HCT116 (cell line): ENCODE measurements around the gene FRMD3. TPM values are rescaled to one million over a fixed set of nuclear protein-coding genes. Genes with fewer than 3 reads are reported as not detected.

Experiments used
- ATAC-seq: fragments of 200-7000 bp; cut with Tn5 transposase; 2 replicates; pipeline ENCODE4 v1.9.1; 2020; ENCODE audit warnings: mild to moderate bottlenecking, moderate library complexity
- BruUV-seq: library from RNA; stranded (reverse); fragments of 400-500 nt; replicated peaks from 2 replicates; lab custom pipeline; 2021; lab: Mats Ljungman, UMichigan
- CTCF ChIA-PET: fragments of 300-600 bp; sonication (Branson Sonifier 250); formaldehyde crosslinking; loops from one replicate; lab custom pipeline; 2021; ENCODE audit warnings: antibody characterized with exemption; lab: Charles Lee
- POLR2A ChIA-PET: fragments of 300-600, 350-600 bp; sonication (Branson Sonifier 250); formaldehyde crosslinking; loops from one replicate; lab custom pipeline; 2021; ENCODE audit warnings: antibody characterized with exemption; lab: Charles Lee
- RAD21 ChIA-PET, 2 experiments: fragments of 300-600 bp; sonication (Branson Sonifier 250); formaldehyde crosslinking; loops; one replicate each; lab custom pipeline; 2023; ENCODE audit warnings: low total read pairs in 2 of 2; ENCODE audit not compliant: uncharacterized antibody in 2 of 2, unreplicated experiment in 2 of 2, low non-redundant PET in 1 of 2; lab: Charles Lee
- DNase-seq: peaks from one replicate; pipeline ENCODE4 v3.0.0-alpha.2; 2010; ENCODE audit warnings: low read depth, low spot score
- H2AFZ ChIP-seq: fragments of 200-600 bp; shearing (Covaris generic), sonication (generic); 2 replicates; pipeline ENCODE4 v1.6.1; 2017; ENCODE audit warnings: low read depth, mixed run types, mixed read lengths, antibody characterized with exemption, low read length; ENCODE audit not compliant: poor library complexity, severe bottlenecking
- H3K27ac ChIP-seq: 2 replicates; pipeline ENCODE4 v1.5.1; 2012; ENCODE audit warnings: low read depth, low read length
- H3K27me3 ChIP-seq: fragments of 200-600 bp; sonication (generic); 2 replicates; pipeline ENCODE4 v1.6.1; 2016; ENCODE audit warnings: mixed run types, low read length, mixed read lengths; ENCODE audit not compliant: insufficient read depth
- H3K36me3 ChIP-seq, 2 experiments: fragments of 200-500 bp in 1 of 2; fragments of 200-600 bp in 1 of 2; sonication (Bioruptor generic) in 1 of 2; sonication (generic) in 1 of 2; 2 replicates each; pipeline versions ENCODE4 v1.5.1 to v1.6.1; 2014 to 2016; ENCODE audit warnings: low read length in 2 of 2, inconsistent platforms in 1 of 2, mixed read lengths in 1 of 2, mixed run types in 1 of 2; ENCODE audit not compliant: insufficient read depth in 2 of 2, control insufficient read depth in 1 of 2
- H3K4me1 ChIP-seq, 2 experiments: fragments of 200-600 bp in 1 of 2; sonication (generic) in 1 of 2; 2 replicates each; pipeline versions ENCODE4 v1.5.1 to v1.6.1; 2012 to 2017; ENCODE audit warnings: low read length in 2 of 2, inconsistent platforms in 1 of 2, mild to moderate bottlenecking in 1 of 2, mixed read lengths in 1 of 2, mixed run types in 1 of 2, moderate library complexity in 1 of 2; ENCODE audit not compliant: insufficient read depth in 2 of 2, control insufficient read depth in 1 of 2
- H3K4me2 ChIP-seq: fragments of 200-600 bp; sonication (generic); 2 replicates; pipeline ENCODE4 v1.6.1; 2017; ENCODE audit warnings: mixed run types, low read length, mixed read lengths
- H3K4me3 ChIP-seq, 2 experiments: fragments of 200-600 bp in 1 of 2; sonication (generic) in 1 of 2; replicated peaks in 1 of 2; 2 replicates each; pipeline ENCODE4 v1.5.1; 2011 to 2016; ENCODE audit warnings: low read length in 2 of 2, control low read depth in 1 of 2, low read depth in 1 of 2, mild to moderate bottlenecking in 1 of 2, mixed read lengths in 1 of 2, mixed run types in 1 of 2
- H3K79me2 ChIP-seq: fragments of 200-600 bp; sonication (generic); 2 replicates; pipeline ENCODE4 v1.6.1; 2017; ENCODE audit warnings: mild to moderate bottlenecking, mixed run types, low read length, moderate library complexity, mixed read lengths; ENCODE audit not compliant: insufficient read depth
- H3K9ac ChIP-seq: fragments of 200-600 bp; sonication (generic); 2 replicates; pipeline ENCODE4 v1.6.1; 2016; ENCODE audit warnings: low read length, mixed read lengths
- H3K9me2 ChIP-seq: fragments of 200-600 bp; sonication (generic), shearing (Covaris generic); 2 replicates; pipeline ENCODE4 v1.6.1; 2017; ENCODE audit warnings: mixed run types, mild to moderate bottlenecking, moderate library complexity; ENCODE audit not compliant: insufficient read depth
- H3K9me3 ChIP-seq, 2 experiments: fragments of 200-500 bp in 1 of 2; fragments of 200-600 bp in 1 of 2; sonication (Bioruptor generic) in 1 of 2; sonication (generic) in 1 of 2; 2 replicates each; pipeline ENCODE4 v1.6.1; 2014 to 2017; ENCODE audit warnings: low read length in 2 of 2, mixed read lengths in 2 of 2, inconsistent platforms in 1 of 2, low read depth in 1 of 2, mild to moderate bottlenecking in 1 of 2, mixed run types in 1 of 2, moderate library complexity in 1 of 2; ENCODE audit not compliant: control insufficient read depth in 1 of 2, insufficient read depth in 1 of 2
- H4K20me1 ChIP-seq: fragments of 200-600 bp; sonication (generic), shearing (Covaris generic); 2 replicates; pipeline ENCODE4 v1.6.1; 2017; ENCODE audit warnings: mixed run types, mild to moderate bottlenecking, moderate library complexity; ENCODE audit not compliant: insufficient read depth
- CBX3 ChIP-seq: IDR thresholded peaks from 2 replicates; pipeline ENCODE4 v1.6.1; 2012; ENCODE audit warnings: low read depth
- CEBPB ChIP-seq: IDR thresholded peaks from 2 replicates; pipeline ENCODE4 v1.6.1; 2012; ENCODE audit warnings: low read depth
- CTCF ChIP-seq, 3 experiments: fragments of 200-600 bp in 1 of 3; sonication (generic) in 1 of 3; IDR thresholded peaks in 2 of 3; conservative IDR thresholded peaks in 1 of 3; 2 replicates each; pipeline ENCODE4 v1.5.1; 2012 to 2017; ENCODE audit warnings: low read depth in 2 of 3, low read length in 2 of 3, antibody characterized with exemption in 1 of 3, borderline replicate concordance in 1 of 3, control low read depth in 1 of 3, mild to moderate bottlenecking in 1 of 3, mixed read lengths in 1 of 3, mixed run types in 1 of 3, moderate library complexity in 1 of 3; ENCODE audit not compliant: insufficient read depth in 1 of 3
- EZH2 ChIP-seq: fragments of 200-600 bp; sonication (generic); IDR thresholded peaks from 2 replicates; pipeline ENCODE4 v1.6.1; 2017; ENCODE audit warnings: antibody characterized with exemption, mixed run types
- EZH2phosphoT487 ChIP-seq: fragments of 200-600 bp; IDR thresholded peaks from 2 replicates; pipeline ENCODE4 v1.6.1; 2018; ENCODE audit warnings: antibody characterized with exemption, borderline replicate concordance
- JUND ChIP-seq: IDR thresholded peaks from 2 replicates; pipeline ENCODE4 v1.6.1; 2012
- POLR2A ChIP-seq: IDR thresholded peaks from 2 replicates; pipeline ENCODE4 v1.7.0; 2011; ENCODE audit warnings: borderline replicate concordance; ENCODE audit not compliant: insufficient read depth, insufficient read length; ENCODE audit errors: extremely low read depth
- POLR2AphosphoS5 ChIP-seq: IDR thresholded peaks from 2 replicates; pipeline ENCODE4 v1.6.1; 2011; ENCODE audit warnings: mild to moderate bottlenecking, low read depth, low read length, moderate library complexity
- RAD21 ChIP-seq: IDR thresholded peaks from 2 replicates; pipeline ENCODE4 v1.6.1; 2012; ENCODE audit warnings: low read depth, mild to moderate bottlenecking
- SIN3A ChIP-seq: IDR thresholded peaks from 2 replicates; pipeline ENCODE4 v1.6.1; 2012; ENCODE audit warnings: low read depth
- SP1 ChIP-seq: IDR thresholded peaks from 2 replicates; pipeline ENCODE4 v1.6.1; 2012; ENCODE audit warnings: low read depth
- SRF ChIP-seq: IDR thresholded peaks from 2 replicates; pipeline ENCODE4 v1.6.1; 2012; ENCODE audit warnings: low read depth
- TCF7L2 ChIP-seq: IDR thresholded peaks from 2 replicates; pipeline ENCODE4 v1.7.0; 2011; ENCODE audit warnings: borderline replicate concordance, inconsistent platforms; ENCODE audit not compliant: insufficient read depth, insufficient read length; ENCODE audit errors: extremely low read depth
- YY1 ChIP-seq: IDR thresholded peaks from 2 replicates; pipeline ENCODE4 v1.6.1; 2011; ENCODE audit warnings: low read length, low read depth, moderate library complexity, mild to moderate bottlenecking; ENCODE audit not compliant: insufficient replicate concordance; ENCODE audit errors: extremely low read depth
- ZBTB33 ChIP-seq: IDR thresholded peaks from 2 replicates; pipeline ENCODE4 v1.6.1; 2011; ENCODE audit warnings: mild to moderate bottlenecking, low read length, moderate library complexity; ENCODE audit not compliant: insufficient replicate concordance; ENCODE audit errors: extremely low read depth
- ZFX ChIP-seq: fragments of 450-650 bp; IDR thresholded peaks from 2 replicates; pipeline ENCODE4 v1.6.1; 2017
- ZNF274 ChIP-seq: fragments of 200-500 bp; sonication (Bioruptor generic); IDR thresholded peaks from 2 replicates; pipeline ENCODE4 v1.6.1; 2014; ENCODE audit warnings: mild to moderate bottlenecking, low read depth, low read length, inconsistent platforms
- intact Hi-C: fragments of 100-400 bp; cut with micrococcal nuclease; formaldehyde crosslinking; loops from 2 replicates; pipeline ENCODE4 v1.10.0; 2022
- total RNA-seq: library from RNA; stranded (reverse); gene quantifications from one replicate; pipeline ENCODE4 v1.2.1, GENCODE V29; 2021; ENCODE audit not compliant: unreplicated experiment
- TF ChIP-seq, protein P1 (sequence below): IDR thresholded peaks from 2 replicates; pipeline ENCODE4 v1.6.1; 2012
- TF ChIP-seq, protein P2 (sequence below): IDR thresholded peaks from 2 replicates; pipeline ENCODE4 v1.6.1; 2012

FRMD3 gene
- total RNA-seq, 1 experiment from 2014 or later = 0.89 TPM

- no peak overlapping the region for H3K27ac ChIP-seq
- ChIA-PET CTCF (no interaction called here), POLR2A (no interaction called here)
Observed at GRCh38 chr9:83444110-83444509, 94.1 kb downstream of the FRMD3 start.

More at GRCh38 chr9:83444110-83444509, 94.1 kb downstream of the FRMD3 start:
- Histone ChIP-seq H3K79me2 (no peaks in the 10 kb centered on the region), H3K9me2 (no peaks in the 10 kb centered on the region), H3K27me3 (no peaks in the 10 kb centered on the region), H3K4me3 (no peak overlapping the region), H3K9ac (no peak overlapping the region), H3K9me3 (no peaks in the 10 kb centered on the region), H4K20me1 (no peaks in the 10 kb centered on the region)
- BruUV-seq = no TSS peak
- ATAC-seq = no peak
- DNase-seq = no peak
- no peak for TF ChIP-seq SP1
- TF ChIP-seq, protein P1, sequence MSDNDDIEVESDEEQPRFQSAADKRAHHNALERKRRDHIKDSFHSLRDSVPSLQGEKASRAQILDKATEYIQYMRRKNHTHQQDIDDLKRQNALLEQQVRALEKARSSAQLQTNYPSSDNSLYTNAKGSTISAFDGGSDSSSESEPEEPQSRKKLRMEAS = no peak
- TF ChIP-seq SRF = no peak
- TF ChIP-seq YY1 = no peak
- TF ChIP-seq POLR2AphosphoS5 = no peak
- TF ChIP-seq, protein P2, sequence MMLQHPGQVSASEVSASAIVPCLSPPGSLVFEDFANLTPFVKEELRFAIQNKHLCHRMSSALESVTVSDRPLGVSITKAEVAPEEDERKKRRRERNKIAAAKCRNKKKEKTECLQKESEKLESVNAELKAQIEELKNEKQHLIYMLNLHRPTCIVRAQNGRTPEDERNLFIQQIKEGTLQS = no peak
- no peak for TF ChIP-seq CBX3
- TF ChIP-seq EZH2 = no peak
- no peak for TF ChIP-seq POLR2A
- TF ChIP-seq JUND = no peak
- no peak for TF ChIP-seq ZNF274
- no peak for TF ChIP-seq ZFX
- no peak for TF ChIP-seq CTCF (IDR thresholded peaks at IDR 0.05 in 2 of 3, conservative IDR thresholded peaks at IDR 0.05 in 1 of 3; ENCODE audit: borderline replicate concordance in 1 of 3, insufficient read depth in 1 of 3, low read depth in 2 of 3, low read length in 2 of 3)
- no peak for TF ChIP-seq EZH2phosphoT487
- no peak for TF ChIP-seq RAD21
- no peak for TF ChIP-seq TCF7L2
- no peak for TF ChIP-seq CEBPB
- TF ChIP-seq SIN3A = no peak
- no peak for TF ChIP-seq ZBTB33
- TF ChIP-seq, all 23 proteins: peak for 0
- intact Hi-C loops = no loop called here
- Histone ChIP-seq H3K4me2 (no peak overlapping the region), H3K36me3 (no peaks in the 10 kb centered on the region), H3K4me1 (peaks cover 0 to 3% of the 10 kb centered on the region in 2 experiments; a peak in 1 of 4 replicates), H2AFZ (no peak overlapping the region)
- RAD21 ChIA-PET = no interaction called here
